Measurements from ENCODE around the gene HTR7. TPM values are rescaled to one million over a fixed set of nuclear protein-coding genes. Genes with fewer than 3 reads are reported as not detected.
"Not testable (repeated sequence)": the region's sequence is repeated elsewhere in the genome, so short reads cannot be mapped to it uniquely, and the experiment has no call there.

HTR7 gene
- not detected for total RNA-seq

- Mint-ChIP-seq H3K4me3 (peak within 1 kb of the TSS; percentile 75), H3K27ac (no peak within 1 kb of the TSS), H3K9me3 (ENCODE audit: insufficient read depth) (no peaks in the 10 kb centered on the region), H3K4me1 (ENCODE audit: low read depth) (peaks cover 9% of the 10 kb centered on the region), H3K36me3 (ENCODE audit: low read depth) (no peaks in the 10 kb centered on the region), H3K27me3 (ENCODE audit: low read depth) (peaks cover 70% of the 10 kb centered on the region)
- CTCF ChIA-PET = interaction anchor here (1.0 to 1.2 kb wide), 2 partner anchors 13 to 113 kb away, joined by 3 to 4 read pairs; no protein-coding TSS in a partner anchor
- DNase-seq (peak; percentile 55), ATAC-seq (peak; percentile 91)
- POLR2A ChIA-PET = no interaction called here
Measured at GRCh38 chr10:90857635-90858460, at the start of gene HTR7. Gene HTR7, minus strand, starts transcription at chr10:90858039. Its CDS starts 368 bp downstream, at chr10:90857671.

GRCh38 chr10:90906596-90906995 is 48.8 kb upstream of the HTR7 start:
- ChIA-PET POLR2A (no interaction called here), CTCF (no interaction called here)
- Mint-ChIP-seq H3K4me3 (no peak overlapping the region), H3K9me3 (ENCODE audit: insufficient read depth) (no peaks in the 10 kb centered on the region), H3K27me3 (ENCODE audit: low read depth) (no peaks in the 10 kb centered on the region), H3K36me3 (ENCODE audit: low read depth) (peaks cover 20% of the 10 kb centered on the region), H3K4me1 (ENCODE audit: low read depth) (peaks cover 3% of the 10 kb centered on the region), H3K27ac (no peak overlapping the region)
- ATAC-seq = no peak
- DNase-seq = no peak

DNA sequence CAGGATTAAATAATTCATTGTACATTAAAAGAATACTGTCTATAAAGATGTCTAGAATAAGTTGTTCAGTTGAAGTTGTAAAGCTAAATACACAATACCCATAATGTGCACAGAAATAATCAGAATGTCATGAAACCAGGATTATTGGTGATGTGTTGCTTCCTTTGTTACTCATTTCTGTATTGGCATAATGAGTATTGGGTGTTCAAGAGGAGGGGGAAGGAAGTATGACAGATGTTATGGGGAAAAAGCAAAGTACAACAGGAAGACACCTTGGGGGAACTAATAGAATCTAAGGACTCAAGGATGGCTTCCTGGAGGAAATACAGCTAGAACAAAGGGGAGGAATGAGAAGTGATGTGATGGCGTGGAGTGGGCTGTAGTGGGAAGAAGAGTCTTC is 48.1 kb upstream of the HTR7 start:
- no peak for DNase-seq
- Mint-ChIP-seq H3K27ac (no peak overlapping the region), H3K4me1 (ENCODE audit: low read depth) (peaks cover 3% of the 10 kb centered on the region), H3K4me3 (no peak overlapping the region), H3K36me3 (ENCODE audit: low read depth) (peaks cover 21% of the 10 kb centered on the region), H3K27me3 (ENCODE audit: low read depth) (no peaks in the 10 kb centered on the region), H3K9me3 (ENCODE audit: insufficient read depth) (no peaks in the 10 kb centered on the region)
- CTCF ChIA-PET = no interaction called here
- ATAC-seq = no peak
- POLR2A ChIA-PET = no interaction called here

DNA sequence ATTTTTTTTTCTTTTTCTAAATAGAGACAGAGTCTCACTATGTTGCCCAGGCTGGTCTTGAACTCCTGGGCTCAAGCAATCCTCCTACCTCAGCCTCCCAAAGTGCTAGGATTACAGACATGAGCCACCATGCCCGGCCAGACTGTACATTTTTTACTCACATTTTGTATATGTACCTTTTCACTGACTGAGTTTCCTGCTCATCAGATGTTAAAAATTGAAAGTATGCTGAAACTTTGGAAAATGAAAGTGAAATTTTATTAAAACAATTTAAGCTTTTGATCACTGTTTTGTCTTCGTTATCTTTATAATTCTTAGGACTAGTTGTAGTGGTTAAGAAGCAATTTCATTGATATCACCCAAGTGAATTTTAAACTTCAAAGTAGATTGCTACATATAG is 39.1 kb upstream of the HTR7 start:
- Mint-ChIP-seq H3K4me1 (ENCODE audit: low read depth) (peaks cover 17% of the 10 kb centered on the region), H3K4me3 (peak overlapping the region; percentile 17), H3K27ac (peak overlapping the region; percentile 76), H3K36me3 (ENCODE audit: low read depth) (peaks cover 48% of the 10 kb centered on the region)
- H3K9me3 Mint-ChIP-seq (ENCODE audit: insufficient read depth); DNase-seq; H3K27me3 Mint-ChIP-seq (ENCODE audit: low read depth): not testable (repeated sequence)
- peak; percentile 33 for ATAC-seq
- ChIA-PET POLR2A (interaction anchor here (0.8 kb wide), 1 partner anchor 304 kb away, joined by 4 read pairs; no protein-coding TSS in a partner anchor), CTCF (interaction anchor here (1.2 to 2.8 kb wide), 5 partner anchors 15 to 402 kb away, joined by 4 to 10 read pairs (median 7); no protein-coding TSS in a partner anchor)

- Mint-ChIP-seq H3K36me3 (ENCODE audit: low read depth) (peaks cover 63% of the 10 kb centered on the region), H3K27me3 (ENCODE audit: low read depth) (no peaks in the 10 kb centered on the region), H3K4me3 (no peak overlapping the region), H3K27ac (no peak overlapping the region), H3K9me3 (ENCODE audit: insufficient read depth) (no peaks in the 10 kb centered on the region), H3K4me1 (ENCODE audit: low read depth) (peaks cover 18% of the 10 kb centered on the region)
- no peak for ATAC-seq
- ChIA-PET POLR2A (no interaction called here), CTCF (interaction anchor here (1.0 kb wide), 1 partner anchor 405 kb away, joined by 3 read pairs; no protein-coding TSS in a partner anchor)
- no peak for DNase-seq
Measured at GRCh38 chr10:90893190-90893589, 35.4 kb upstream of the HTR7 start.

DNA sequence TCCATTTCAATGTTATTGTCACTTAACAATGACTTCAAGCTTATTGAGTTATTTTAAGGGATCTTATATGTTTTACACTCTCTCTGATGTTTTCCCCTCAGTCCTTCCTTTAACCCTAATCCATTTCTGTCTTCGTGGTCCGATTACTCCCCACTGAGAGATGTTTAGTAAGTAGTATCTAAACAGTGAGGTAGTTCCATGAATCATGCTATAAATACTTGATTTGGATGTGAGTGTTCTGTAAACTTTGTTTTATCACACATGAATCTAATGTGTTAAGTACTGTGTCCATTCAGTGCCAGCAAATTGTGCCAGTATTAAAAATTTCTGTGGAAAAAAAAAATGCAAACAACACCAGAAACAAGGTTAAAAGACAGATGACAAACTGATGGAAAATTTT is 32.5 kb upstream of the HTR7 start:
- Mint-ChIP-seq H3K36me3 (ENCODE audit: low read depth) (peaks cover 68% of the 10 kb centered on the region), H3K4me1 (ENCODE audit: low read depth) (peaks cover 7% of the 10 kb centered on the region)

GRCh38 chr10:90889636-90890035 is 31.8 kb upstream of the HTR7 start:
- Mint-ChIP-seq H3K4me1 (ENCODE audit: low read depth) (peaks cover 7% of the 10 kb centered on the region), H3K9me3 (ENCODE audit: insufficient read depth) (no peaks in the 10 kb centered on the region), H3K36me3 (ENCODE audit: low read depth) (peaks cover 67% of the 10 kb centered on the region), H3K27me3 (ENCODE audit: low read depth) (no peaks in the 10 kb centered on the region), H3K4me3 (no peak overlapping the region), H3K27ac (no peak overlapping the region)
- ChIA-PET CTCF (interaction anchor here (0.9 to 1.5 kb wide), 2 partner anchors 10 to 28 kb away, joined by 3 to 5 read pairs; no protein-coding TSS in a partner anchor), POLR2A (no interaction called here)
- ATAC-seq (no peak), DNase-seq (no peak)

More for the DNA sequence above, 32.5 kb upstream of the HTR7 start:
- ChIA-PET CTCF (interaction anchor here (1.5 kb wide), 1 partner anchor 11 kb away, joined by 5 read pairs; no protein-coding TSS in a partner anchor), POLR2A (no interaction called here)
- H3K4me3 Mint-ChIP-seq = no peak overlapping the region
- ATAC-seq (no peak), DNase-seq (no peak)
- H3K27ac Mint-ChIP-seq = no peak overlapping the region
- no peaks in the 10 kb centered on the region for H3K9me3 Mint-ChIP-seq (ENCODE audit: insufficient read depth)
- no peaks in the 10 kb centered on the region for H3K27me3 Mint-ChIP-seq (ENCODE audit: low read depth)

- DNase-seq (no peak), ATAC-seq (no peak)
- Mint-ChIP-seq H3K4me1 (ENCODE audit: low read depth) (peaks cover 5% of the 10 kb centered on the region), H3K9me3 (ENCODE audit: insufficient read depth) (no peaks in the 10 kb centered on the region), H3K36me3 (ENCODE audit: low read depth) (peaks cover 64% of the 10 kb centered on the region), H3K4me3 (no peak overlapping the region), H3K27me3 (ENCODE audit: low read depth) (no peaks in the 10 kb centered on the region), H3K27ac (no peak overlapping the region)
- POLR2A ChIA-PET = interaction anchor here (1.7 kb wide), 1 partner anchor 16 kb away, joined by 6 read pairs; the partner anchor contains the start of gene RPP30
- CTCF ChIA-PET = interaction anchor here (1.0 to 1.6 kb wide), 2 partner anchors 9 to 23 kb away, joined by 5 read pairs; no protein-coding TSS in a partner anchor
Measured at GRCh38 chr10:90888387-90888786, 30.5 kb upstream of the HTR7 start.

GRCh38 chr10:90887555-90887954 is 29.7 kb upstream of the HTR7 start:
- CTCF ChIA-PET = interaction anchor here (1.6 kb wide), 1 partner anchor 24 kb away, joined by 5 read pairs; no protein-coding TSS in a partner anchor
- H3K4me1 Mint-ChIP-seq (ENCODE audit: low read depth) = peaks cover 4% of the 10 kb centered on the region
- H3K4me3 Mint-ChIP-seq = no peak overlapping the region
- no peaks in the 10 kb centered on the region for H3K9me3 Mint-ChIP-seq (ENCODE audit: insufficient read depth)
- peaks cover 60% of the 10 kb centered on the region for H3K36me3 Mint-ChIP-seq (ENCODE audit: low read depth)
- ATAC-seq = no peak
- DNase-seq = no peak
- POLR2A ChIA-PET = interaction anchor here (0.6 to 1.7 kb wide), 2 partner anchors 16 to 122 kb away, joined by 3 to 6 read pairs; partner anchors contain the start of gene RPP30
- no peak overlapping the region for H3K27ac Mint-ChIP-seq
- no peaks in the 10 kb centered on the region for H3K27me3 Mint-ChIP-seq (ENCODE audit: low read depth)

- no peaks in the 10 kb centered on the region for H3K9me3 Mint-ChIP-seq (ENCODE audit: insufficient read depth)
- H3K36me3 Mint-ChIP-seq (ENCODE audit: low read depth) = peaks cover 54% of the 10 kb centered on the region
- DNase-seq (no peak), ATAC-seq (no peak)
- no peaks in the 10 kb centered on the region for H3K4me1 Mint-ChIP-seq (ENCODE audit: low read depth)
- H3K27ac Mint-ChIP-seq = no peak overlapping the region
- CTCF ChIA-PET = interaction anchor here (1.3 to 1.8 kb wide), 3 partner anchors 9 to 413 kb away, joined by 3 to 5 read pairs (median 3); no protein-coding TSS in a partner anchor
- no peak overlapping the region for H3K4me3 Mint-ChIP-seq
- no peaks in the 10 kb centered on the region for H3K27me3 Mint-ChIP-seq (ENCODE audit: low read depth)
- POLR2A ChIA-PET = interaction anchor here (1.0 kb wide), 1 partner anchor 13 kb away, joined by 4 read pairs; the partner anchor contains the start of gene RPP30
Measured at GRCh38 chr10:90885176-90885575, 27.3 kb upstream of the HTR7 start.

GRCh38 chr10:90884431-90884830 is 26.6 kb upstream of the HTR7 start:
- Mint-ChIP-seq H3K27me3 (ENCODE audit: low read depth) (no peaks in the 10 kb centered on the region), H3K4me3 (no peak overlapping the region), H3K9me3 (ENCODE audit: insufficient read depth) (no peaks in the 10 kb centered on the region), H3K36me3 (ENCODE audit: low read depth) (peaks cover 52% of the 10 kb centered on the region), H3K4me1 (ENCODE audit: low read depth) (peaks cover 3% of the 10 kb centered on the region), H3K27ac (no peak overlapping the region)
- no peak for DNase-seq
- no peak for ATAC-seq
- CTCF ChIA-PET = interaction anchor here (0.7 to 1.8 kb wide), 5 partner anchors 10 to 414 kb away, joined by 3 to 5 read pairs (median 3); no protein-coding TSS in a partner anchor
- POLR2A ChIA-PET = interaction anchor here (1.0 kb wide), 1 partner anchor 12 kb away, joined by 4 read pairs; the partner anchor contains the start of gene RPP30

Data from activated CD8-positive, alpha-beta T cell treated with anti-CD3 and anti-CD28 coated beads, Interleukin-2, amount 10 ng/mL, durations not matched to agents 7 days and 5 days (primary cell).